Esophagus muscularis mucosa (tissue), 4 donors: ENCODE data around the gene PRKAR1B. TPM values are rescaled to one million over a fixed set of nuclear protein-coding genes. Genes with fewer than 3 reads are reported as not detected.

Experiments
- DNase-seq: peaks from one replicate; pipeline ENCODE4 v3.0.0-alpha.2; 2017; ENCODE audit errors: extremely low spot score
- H3K27ac ChIP-seq, 4 donors: fragments of 200-600 bp; sonication (generic); replicated peaks in 1 of 4; 1 replicate in 3 of 4; 2 replicates in 1 of 4; pipeline ENCODE4 v1.5.1; 2016 to 2019; ENCODE audit warnings: mild to moderate bottlenecking in 1 of 4
- H3K27me3 ChIP-seq, 4 donors: fragments of 200-600 bp; sonication (generic); one replicate each; pipeline versions ENCODE4 v1.5.1 to v1.6.0; 2016 to 2019
- H3K36me3 ChIP-seq, 4 donors: fragments of 200-600 bp; sonication (generic); one replicate each; pipeline ENCODE4 v1.5.1; 2016 to 2019
- H3K4me1 ChIP-seq, 4 donors: fragments of 200-600 bp; sonication (generic); one replicate each; pipeline ENCODE4 v1.5.1; 2016 to 2019
- H3K4me3 ChIP-seq, 4 donors: fragments of 200-600 bp; sonication (generic); 1 replicate in 2 of 4; 2 replicates in 2 of 4; pipeline ENCODE4 v1.5.1; 2016 to 2019; ENCODE audit warnings: mild to moderate bottlenecking in 4 of 4, moderate library complexity in 1 of 4
- H3K9me3 ChIP-seq, 4 donors: fragments of 200-600 bp; sonication (generic); 1 replicate in 3 of 4; 2 replicates in 1 of 4; pipeline ENCODE4 v1.5.1; 2016 to 2019
- EP300 ChIP-seq: sonication (generic); formaldehyde crosslinking; IDR thresholded peaks from one replicate; pipeline ENCODE4 v1.6.1; 2017; ENCODE audit warnings: antibody characterized with exemption
- POLR2A ChIP-seq: fragments of 450-650 bp; IDR thresholded peaks from one replicate; pipeline ENCODE4 v1.6.1; 2017; ENCODE audit warnings: antibody characterized with exemption, moderate library complexity, mild to moderate bottlenecking, low read depth
- POLR2AphosphoS5 ChIP-seq, 2 donors: sonication (generic); formaldehyde crosslinking; IDR thresholded peaks; one replicate each; pipeline ENCODE4 v1.6.1; 2017; ENCODE audit warnings: antibody characterized with exemption in 2 of 2
- WGBS: methylation state at CpG from one replicate; pipeline ENCODE4 v1.1.5; 2018; 5-methylcytosine and 5-hydroxymethylcytosine counted together
- intact Hi-C: fragments of 100-400 bp; cut with DNase I; formaldehyde crosslinking; loops from one replicate; pipeline ENCODE4 v1.15.1; 2023
- total RNA-seq, 4 donors: library from RNA; depleted of rRNA; stranded (reverse); fragments of >200 nt; gene quantifications; one replicate each; pipeline versions ENCODE4 v1.1.0 to v1.2.1, GENCODE V29; 2016
- TF ChIP-seq, protein P1 (sequence below), 3 experiments: fragments of 200-600 bp in 2 of 3; fragments of 450-650 bp in 1 of 3; sonication (generic) in 2 of 3; IDR thresholded peaks; one replicate each; pipeline ENCODE4 v1.5.1; 2017 to 2019; ENCODE audit warnings: antibody characterized with exemption in 3 of 3, mild to moderate bottlenecking in 2 of 3, moderate library complexity in 1 of 3

PRKAR1B gene
- total RNA-seq, 4 donors from 2014 or later: 15.4 to 46.9 (median 31.4) TPM

DNA sequence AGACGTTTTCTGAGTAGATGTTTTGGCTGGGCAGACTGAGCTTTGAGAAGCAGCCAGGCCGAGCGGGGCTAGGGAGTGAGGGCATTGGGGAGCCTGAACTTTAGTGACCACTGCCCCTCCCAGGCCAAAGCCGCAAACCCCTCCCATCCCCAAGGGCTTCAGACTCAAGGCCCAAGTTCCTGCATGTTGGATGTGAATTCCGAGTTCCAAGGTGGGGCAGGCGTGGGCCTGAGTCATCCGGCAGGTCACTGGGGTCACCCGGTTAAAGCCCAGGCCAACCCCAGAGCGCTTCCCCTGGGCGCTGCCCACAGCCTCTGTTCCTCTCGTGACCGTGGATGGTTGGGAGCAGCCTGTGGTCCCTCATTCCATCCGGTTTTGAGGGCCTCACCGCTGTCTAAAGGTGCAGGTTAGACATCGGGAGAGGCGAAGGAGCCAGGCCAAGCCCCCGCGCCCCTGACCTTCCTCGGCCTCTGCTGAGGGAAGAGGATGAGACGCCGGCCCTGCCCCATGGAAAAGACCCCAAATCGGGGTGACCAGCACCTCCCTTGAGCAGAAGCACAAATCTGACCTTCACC, 200.5 kb downstream of the PRKAR1B start:
- no peak for TF ChIP-seq EP300
- Histone ChIP-seq H3K27me3 (peaks cover 0 to 27% (median 0%) of the 10 kb centered on the region in 4 donors), H3K9me3 (peaks cover 0 to 7% (median 0%) of the 10 kb centered on the region in 4 donors), H3K4me3 (no peak overlapping the region), H3K36me3 (no peaks in the 10 kb centered on the region), H3K27ac (no peak overlapping the region), H3K4me1 (peaks cover 10 to 16% (median 15%) of the 10 kb centered on the region in 4 donors)
- WGBS: 78% methylated on average over 11 of the region's 22 CpGs
- intact Hi-C loops: no loop called here
- DNase-seq: no peak

DNA sequence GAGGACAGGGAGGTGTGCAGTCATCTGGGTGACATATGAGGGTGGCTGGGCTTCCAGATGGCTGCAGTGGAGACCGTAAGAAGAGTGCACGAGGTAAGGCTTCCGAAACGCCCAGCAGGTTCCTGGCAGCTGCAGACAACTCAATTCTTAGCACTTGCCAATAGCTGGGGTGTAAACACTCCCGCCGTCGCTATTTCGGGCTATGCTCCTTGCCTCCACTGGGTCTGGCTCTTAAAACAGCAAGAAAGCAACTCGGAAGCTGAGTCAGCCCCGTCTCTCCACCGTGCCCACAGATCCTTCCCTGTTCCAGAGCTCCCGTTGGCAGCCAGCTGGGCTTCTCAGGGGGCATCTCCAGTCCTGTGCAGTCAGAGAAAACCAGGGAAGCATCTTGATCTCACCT, 201.3 kb downstream of the PRKAR1B start:
- no peak for DNase-seq
- no peak overlapping the region for H3K4me3 ChIP-seq
- no peaks in the 10 kb centered on the region for H3K36me3 ChIP-seq
- no peak overlapping the region for H3K27ac ChIP-seq
- peaks cover 0 to 30% (median 0%) of the 10 kb centered on the region in 4 donors for H3K27me3 ChIP-seq
- H3K4me1 ChIP-seq: peaks cover 18 to 24% (median 23%) of the 10 kb centered on the region in 4 donors
- peaks cover 0 to 7% (median 0%) of the 10 kb centered on the region in 4 donors for H3K9me3 ChIP-seq
- 73% methylated on average over 12 of the region's 12 CpGs for WGBS
- TF ChIP-seq POLR2A (no peak), EP300 (no peak)
- TF ChIP-seq, protein P1, sequence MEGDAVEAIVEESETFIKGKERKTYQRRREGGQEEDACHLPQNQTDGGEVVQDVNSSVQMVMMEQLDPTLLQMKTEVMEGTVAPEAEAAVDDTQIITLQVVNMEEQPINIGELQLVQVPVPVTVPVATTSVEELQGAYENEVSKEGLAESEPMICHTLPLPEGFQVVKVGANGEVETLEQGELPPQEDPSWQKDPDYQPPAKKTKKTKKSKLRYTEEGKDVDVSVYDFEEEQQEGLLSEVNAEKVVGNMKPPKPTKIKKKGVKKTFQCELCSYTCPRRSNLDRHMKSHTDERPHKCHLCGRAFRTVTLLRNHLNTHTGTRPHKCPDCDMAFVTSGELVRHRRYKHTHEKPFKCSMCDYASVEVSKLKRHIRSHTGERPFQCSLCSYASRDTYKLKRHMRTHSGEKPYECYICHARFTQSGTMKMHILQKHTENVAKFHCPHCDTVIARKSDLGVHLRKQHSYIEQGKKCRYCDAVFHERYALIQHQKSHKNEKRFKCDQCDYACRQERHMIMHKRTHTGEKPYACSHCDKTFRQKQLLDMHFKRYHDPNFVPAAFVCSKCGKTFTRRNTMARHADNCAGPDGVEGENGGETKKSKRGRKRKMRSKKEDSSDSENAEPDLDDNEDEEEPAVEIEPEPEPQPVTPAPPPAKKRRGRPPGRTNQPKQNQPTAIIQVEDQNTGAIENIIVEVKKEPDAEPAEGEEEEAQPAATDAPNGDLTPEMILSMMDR (IDR thresholded peaks at IDR 0.05): no peak
- intact Hi-C loops: no loop called here

DNA sequence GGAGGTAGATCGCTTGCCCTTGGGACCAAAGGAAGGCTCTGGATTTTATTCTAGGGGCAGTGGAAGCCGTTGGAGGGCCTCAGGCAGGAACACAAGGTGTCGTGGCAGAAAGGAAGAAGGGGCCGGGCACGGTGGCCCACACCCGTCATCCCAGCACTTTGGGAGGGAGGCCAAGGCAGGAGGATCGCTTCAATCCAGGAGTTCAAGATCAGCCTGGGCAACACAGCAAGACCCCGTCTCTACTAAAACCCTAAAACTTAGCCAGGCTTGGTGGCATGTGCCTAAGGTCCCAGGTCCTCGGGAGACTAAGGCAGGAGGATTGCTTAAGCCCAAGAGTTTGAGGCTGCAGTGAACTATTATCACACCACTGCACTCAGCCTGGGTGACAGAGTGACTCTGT, 202.3 kb downstream of the PRKAR1B start:
- intact Hi-C loops: no loop called here
- Histone ChIP-seq H3K36me3 (no peaks in the 10 kb centered on the region), H3K4me3 (no peak overlapping the region), H3K9me3 (peaks cover 0 to 7% (median 0%) of the 10 kb centered on the region in 4 donors), H3K4me1 (peaks cover 26 to 33% (median 32%) of the 10 kb centered on the region in 4 donors), H3K27ac (no peak overlapping the region), H3K27me3 (peaks cover 0 to 27% (median 0%) of the 10 kb centered on the region in 4 donors)
- DNase-seq: no peak
- no peak for TF ChIP-seq EP300
- no peak for TF ChIP-seq POLR2A
- no peak for TF ChIP-seq POLR2AphosphoS5 (IDR thresholded peaks at IDR 0.05)
- TF ChIP-seq, protein P1 (IDR thresholded peaks at IDR 0.05): no peak
- WGBS: 96% methylated on average over 9 of the region's 9 CpGs

DNA sequence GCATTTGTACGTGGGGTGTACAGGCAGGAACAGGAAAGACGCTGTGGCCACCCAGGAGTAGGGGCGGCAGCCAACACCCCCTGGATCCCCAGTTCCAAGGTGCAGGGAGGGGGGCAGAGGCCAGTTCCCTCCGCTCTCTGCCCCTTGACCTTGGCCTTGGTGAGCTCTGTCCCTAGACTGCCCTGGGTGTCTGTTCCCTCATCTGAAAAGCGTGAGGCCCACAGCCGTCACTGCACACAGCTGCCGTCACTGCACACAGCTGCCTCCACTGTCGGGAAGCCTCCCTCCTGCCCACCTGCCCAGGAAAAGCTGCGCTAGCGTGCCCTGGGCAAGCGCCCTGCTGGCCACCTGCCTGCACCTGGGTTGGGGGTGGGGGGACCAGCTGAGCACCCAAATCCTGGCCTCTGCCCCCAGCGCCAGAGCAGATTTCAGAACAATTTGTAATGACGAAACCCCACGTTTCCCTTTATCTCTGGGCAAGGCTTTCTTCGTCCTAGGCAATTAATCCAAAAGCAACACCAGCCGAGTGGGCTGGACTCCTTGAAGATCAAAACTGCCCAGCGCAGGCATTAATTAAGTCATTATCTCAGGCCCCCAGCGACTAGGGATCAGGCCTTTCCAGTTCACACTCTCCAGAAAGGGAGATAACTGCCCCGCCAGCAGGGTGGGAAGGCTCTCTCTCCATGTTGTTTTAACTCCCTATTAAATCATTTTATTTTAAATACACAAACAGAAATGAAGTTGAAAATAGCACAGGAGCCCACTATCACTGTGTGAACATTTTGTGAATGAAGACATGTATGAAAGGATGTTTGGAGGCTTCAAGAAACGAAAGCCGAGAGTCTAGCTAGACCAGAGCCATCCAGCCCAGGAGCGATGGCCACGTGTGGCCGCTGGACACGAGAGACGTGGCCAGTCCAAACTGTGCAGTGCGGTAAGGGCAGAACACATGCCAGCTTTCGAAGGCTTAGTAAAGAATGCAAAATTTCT, 203.4 kb downstream of the PRKAR1B start:
- Histone ChIP-seq H3K27ac (no peak overlapping the region), H3K36me3 (no peaks in the 10 kb centered on the region), H3K4me3 (no peak overlapping the region), H3K9me3 (peaks cover 0 to 7% (median 0%) of the 10 kb centered on the region in 4 donors), H3K4me1 (peaks cover 26 to 38% (median 33%) of the 10 kb centered on the region in 4 donors), H3K27me3 (peaks cover 0 to 25% (median 0%) of the 10 kb centered on the region in 4 donors)
- TF ChIP-seq POLR2AphosphoS5 (IDR thresholded peaks at IDR 0.05): no peak
- TF ChIP-seq POLR2A: no peak
- TF ChIP-seq, protein P1 (IDR thresholded peaks at IDR 0.05): no peak
- no peak for TF ChIP-seq EP300
- DNase-seq: no peak
- 85% methylated on average over 26 of the region's 28 CpGs for WGBS
- intact Hi-C loops: no loop called here

DNA sequence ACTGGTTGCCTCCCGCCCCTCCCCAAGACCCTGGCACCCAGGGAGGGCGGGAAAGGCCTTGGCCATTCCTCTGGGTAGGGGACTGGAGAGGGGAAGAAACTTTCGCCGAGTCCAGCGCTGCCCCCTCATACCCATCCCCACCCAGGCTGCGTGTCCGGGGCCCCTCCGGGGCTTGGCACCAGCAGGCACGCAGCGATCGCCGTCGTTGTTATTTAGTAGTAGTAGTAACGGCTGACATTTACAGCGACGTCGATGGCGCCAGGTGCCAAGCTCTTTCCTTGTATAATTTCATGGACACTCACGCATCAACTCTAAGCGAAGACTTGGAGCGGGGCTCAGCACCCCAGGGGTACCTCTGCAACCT, 204.1 kb downstream of the PRKAR1B start:
- peak overlapping the region in 3 of 4 donors; percentile 55 to 67 (median 57) for H3K4me3 ChIP-seq
- no peak overlapping the region for H3K27ac ChIP-seq
- H3K36me3 ChIP-seq: no peaks in the 10 kb centered on the region
- peaks cover 0 to 25% (median 0%) of the 10 kb centered on the region in 4 donors for H3K27me3 ChIP-seq
- intact Hi-C loops: no loop called here
- 27% methylated on average over 20 of the region's 21 CpGs for WGBS
- H3K9me3 ChIP-seq: peaks cover 0 to 7% (median 0%) of the 10 kb centered on the region in 4 donors
- TF ChIP-seq POLR2AphosphoS5 (IDR thresholded peaks at IDR 0.05) (no peak), POLR2A (no peak), EP300 (no peak)
- TF ChIP-seq, protein P1 (IDR thresholded peaks at IDR 0.05): no peak
- H3K4me1 ChIP-seq: peaks cover 26 to 45% (median 37%) of the 10 kb centered on the region in 4 donors
- DNase-seq: no peak
